Non-pigmented ciliary epithelial cell (primary cell): ENCODE measurements around the gene BBLN.
"Not testable (repeated sequence)": the region's sequence is repeated elsewhere in the genome, so short reads cannot be mapped to it uniquely, and the experiment has no call there.

Experiments used
- DNase-seq: peaks from one replicate; pipeline ENCODE4 v3.0.0-alpha.2; 2010; ENCODE audit warnings: low read depth

The BBLN gene

GRCh38 chr9:128163523-128164306 is 3.6 kb downstream of the BBLN start:
- DNase-seq: no peak

GRCh38 chr9:128164307-128164885 is 4.3 kb downstream of the BBLN start:
- DNase-seq: no peak

- DNase-seq: no peak
Measured at GRCh38 chr9:128166169-128166568, 6.1 kb downstream of the BBLN start.

GRCh38 chr9:128167209-128167608 is 7.1 kb downstream of the BBLN start:
- DNase-seq: no peak

GRCh38 chr9:128168731-128169308 is 8.8 kb downstream of the BBLN start:
- DNase-seq: no peak

GRCh38 chr9:128169492-128169891 is 9.4 kb downstream of the BBLN start:
- DNase-seq: no peak

GRCh38 chr9:128169925-128170324 is 9.9 kb downstream of the BBLN start:
- no peak for DNase-seq

- no peak for DNase-seq
Measured at GRCh38 chr9:128174062-128174461, 14.0 kb downstream of the BBLN start.

- no peak for DNase-seq
Measured at GRCh38 chr9:128175102-128175563, 15.1 kb downstream of the BBLN start.

GRCh38 chr9:128175726-128176125 is 15.7 kb downstream of the BBLN start:
- no peak for DNase-seq

- DNase-seq: no peak
Measured at GRCh38 chr9:128178806-128179431, 18.9 kb downstream of the BBLN start.

- no peak for DNase-seq
Measured at GRCh38 chr9:128180001-128180400, 19.9 kb downstream of the BBLN start.

GRCh38 chr9:128180447-128180846 is 20.4 kb downstream of the BBLN start:
- no peak for DNase-seq

- not testable (repeated sequence) for DNase-seq
Measured at GRCh38 chr9:128181480-128181879, 21.4 kb downstream of the BBLN start.

- DNase-seq: no peak
Measured at GRCh38 chr9:128182893-128183588, 23.0 kb downstream of the BBLN start.

- DNase-seq: no peak
Measured at GRCh38 chr9:128185979-128186965, 26.2 kb downstream of the BBLN start.

- DNase-seq: no peak
Measured at GRCh38 chr9:128187361-128187760, 27.3 kb downstream of the BBLN start.

GRCh38 chr9:128188209-128188608 is 28.1 kb downstream of the BBLN start:
- DNase-seq: no peak

GRCh38 chr9:128190013-128190412 is 29.9 kb downstream of the BBLN start:
- no peak for DNase-seq

- DNase-seq: no peak
Measured at GRCh38 chr9:128190516-128191405, 30.7 kb downstream of the BBLN start.
